GM21515 (cell line): ENCODE data around the gene EVI5L.
"Not testable (repeated sequence)": the region's sequence is repeated elsewhere in the genome, so short reads cannot be mapped to it uniquely, and the experiment has no call there.

ENCODE experiments used
- ATAC-seq: cut with Tn5 transposase; IDR thresholded peaks from one replicate; pipeline ENCODE4 v1.9.1; 2021; ENCODE audit not compliant: unreplicated experiment

The EVI5L gene

DNA sequence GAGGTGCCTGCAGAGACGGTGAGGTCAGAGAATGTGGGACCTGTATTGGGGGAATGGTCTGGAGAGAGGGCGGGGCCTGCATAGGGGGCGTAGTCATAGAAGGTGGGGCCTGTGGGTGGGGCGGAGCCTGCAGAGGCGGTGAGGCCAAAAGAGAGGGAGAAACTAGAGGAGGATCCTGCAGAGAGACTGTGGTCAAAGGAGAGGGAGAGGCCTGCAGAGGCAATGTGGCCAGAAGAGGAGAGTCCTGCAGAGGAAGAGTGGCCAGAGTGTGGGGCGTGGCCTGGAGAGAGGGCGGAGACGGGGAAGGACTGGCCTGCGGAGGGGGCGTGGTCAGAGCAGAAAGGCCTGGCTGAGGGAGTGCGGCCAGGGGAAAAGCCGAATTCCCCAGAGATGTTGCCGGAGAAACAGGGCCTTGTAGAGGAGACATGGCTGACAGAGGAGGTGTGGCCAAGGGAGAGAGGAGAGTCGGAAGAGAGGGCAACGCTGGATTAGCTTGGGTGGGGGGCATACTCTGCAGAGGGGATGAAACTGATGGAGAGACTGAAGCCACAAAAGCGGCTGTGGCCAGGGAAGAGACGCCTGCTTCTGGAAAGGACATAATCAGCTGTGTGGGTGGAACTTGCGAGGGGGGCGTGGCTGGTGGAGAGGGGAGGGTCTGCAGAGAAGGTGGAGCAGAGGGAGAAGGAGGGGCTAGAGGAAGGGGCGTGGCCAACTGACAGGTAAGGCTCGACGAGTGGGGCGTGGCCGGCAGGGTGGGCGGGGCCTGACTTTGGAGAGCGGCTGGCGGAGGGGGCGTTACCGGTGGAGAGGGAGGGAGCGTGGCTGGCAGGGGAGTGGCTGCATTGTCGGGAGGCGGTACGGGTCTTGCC lies 41.7 kb downstream of the EVI5L start:
- ATAC-seq, result no peak

DNA sequence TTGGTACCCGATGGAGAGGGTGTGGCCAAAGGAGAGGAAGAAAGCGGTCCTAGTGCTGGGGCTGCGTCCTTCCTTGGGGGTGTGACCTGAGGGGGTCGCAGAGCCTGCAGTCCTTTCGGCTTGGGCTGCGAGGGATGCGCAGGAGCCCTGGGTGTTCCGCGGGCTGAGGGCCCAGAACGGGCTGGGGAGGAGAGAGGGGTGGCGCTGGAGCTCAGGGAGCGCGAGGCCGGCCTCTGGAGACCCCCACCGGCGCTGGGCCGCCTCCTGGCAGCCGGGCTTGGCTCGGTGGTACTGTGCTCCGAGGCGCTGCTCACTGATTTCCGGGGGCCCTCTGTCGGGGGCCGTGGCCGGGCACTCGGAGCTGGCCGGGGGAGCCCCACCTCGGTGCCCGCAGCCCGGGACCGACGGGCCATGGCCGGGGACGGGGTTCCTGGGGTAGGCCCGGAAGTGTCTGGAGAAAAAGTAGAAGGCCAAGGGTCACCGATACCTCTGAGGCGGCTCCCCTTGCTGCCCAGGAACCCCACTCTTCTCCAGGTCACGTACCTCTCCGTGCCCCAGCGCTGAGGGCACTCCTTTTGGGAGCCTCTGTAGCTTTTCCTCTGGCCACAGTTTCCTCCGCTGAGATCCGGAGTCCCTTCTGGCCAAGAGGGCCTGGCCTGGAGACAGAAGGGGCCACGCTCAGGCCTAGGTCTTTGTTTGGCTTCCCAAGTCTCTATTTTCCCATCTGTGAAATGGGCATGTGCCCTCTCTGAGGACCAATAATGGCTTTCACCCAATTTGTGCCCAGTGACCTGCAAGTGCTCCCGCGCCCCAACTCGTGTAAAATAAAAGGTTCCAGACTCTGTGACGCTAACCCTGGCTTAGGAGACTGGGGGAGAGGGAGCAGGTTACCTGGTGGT lies 42.5 kb downstream of the EVI5L start:
- ATAC-seq, result no peak

DNA sequence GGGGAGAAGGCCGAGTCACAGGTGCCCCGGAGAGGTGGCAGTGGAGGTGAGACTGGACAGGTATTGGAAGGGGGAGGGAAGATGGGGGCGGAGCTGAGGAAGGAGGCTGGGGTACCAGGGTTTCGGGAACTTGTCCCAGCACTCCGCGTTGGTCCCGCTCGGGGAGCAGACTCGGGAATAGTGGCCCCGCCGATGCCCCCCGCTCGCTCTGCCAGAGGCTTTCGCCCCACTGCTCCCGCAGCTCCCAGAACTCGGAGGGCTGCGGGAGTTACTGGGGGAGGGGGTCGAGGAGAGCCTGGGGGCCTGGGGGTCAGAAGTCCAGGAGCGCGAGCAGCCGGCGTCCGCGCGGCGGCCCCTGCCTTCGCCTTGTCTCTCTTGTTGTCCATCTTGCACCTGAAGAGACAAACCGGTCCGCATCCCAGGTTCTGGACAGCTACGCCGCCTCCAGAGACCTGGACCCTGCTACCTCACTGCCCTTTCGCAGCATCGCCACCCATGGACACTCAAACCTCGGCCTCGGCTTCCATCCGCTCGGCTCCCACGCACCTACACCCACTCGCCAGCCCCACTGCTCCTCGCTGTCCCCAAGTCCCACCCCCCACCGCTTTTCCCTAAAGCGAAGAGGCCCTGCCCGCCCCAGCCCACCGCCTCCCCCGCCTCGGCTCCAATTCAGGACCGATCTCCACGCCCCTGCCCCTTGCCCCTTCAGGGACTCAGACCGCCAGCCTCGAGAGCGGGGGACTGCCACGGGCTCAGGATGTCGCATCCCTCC lies 43.5 kb downstream of the EVI5L start:
- ATAC-seq, result no peak

DNA sequence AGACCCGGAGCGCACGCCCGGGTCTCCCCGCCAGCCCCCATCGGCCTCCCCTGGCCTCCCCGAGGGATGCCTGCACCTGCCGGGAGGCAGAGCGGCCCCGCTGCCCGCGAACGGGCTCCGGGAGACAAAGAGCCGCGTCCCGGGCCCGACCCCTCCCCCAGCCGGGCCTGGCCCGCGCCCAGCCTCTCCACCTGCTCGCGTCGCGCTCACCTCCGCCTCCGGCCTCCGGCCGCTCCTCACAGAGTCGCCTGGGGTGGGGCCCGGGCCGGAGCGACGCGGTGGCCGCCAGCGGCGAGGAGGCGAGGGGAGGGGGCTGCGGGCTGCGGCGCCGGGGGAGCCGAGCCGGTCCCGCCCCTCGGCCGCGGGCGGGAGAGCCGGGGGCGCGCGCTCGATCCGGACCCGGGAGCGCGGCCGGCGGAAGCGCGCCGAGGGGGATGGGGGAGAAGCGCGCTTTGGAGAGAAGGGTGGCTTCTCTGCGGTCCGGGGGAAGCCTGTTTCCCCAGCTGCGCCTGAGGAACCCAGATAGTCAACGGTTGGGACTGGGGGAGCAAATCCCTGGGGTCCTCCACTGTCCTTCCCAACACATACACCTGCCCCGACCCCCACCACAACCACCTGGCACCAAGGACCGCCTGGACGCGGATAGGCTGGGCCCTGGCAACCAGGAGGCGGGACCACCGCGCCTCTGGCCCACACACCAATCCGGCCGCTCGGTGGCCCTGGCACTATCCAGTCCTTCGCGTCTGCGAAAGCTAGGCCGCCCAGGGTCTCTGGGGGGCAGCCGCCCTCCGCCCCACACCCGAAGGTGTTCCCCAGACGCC lies 44.3 kb downstream of the EVI5L start, which contains the start of gene PRR36:
Gene PRR36, minus strand, starts transcription at position 315 of the 821 bp plus-strand sequence. CDS start 701 bp downstream, outside the sequence.
- no peak for ATAC-seq

DNA sequence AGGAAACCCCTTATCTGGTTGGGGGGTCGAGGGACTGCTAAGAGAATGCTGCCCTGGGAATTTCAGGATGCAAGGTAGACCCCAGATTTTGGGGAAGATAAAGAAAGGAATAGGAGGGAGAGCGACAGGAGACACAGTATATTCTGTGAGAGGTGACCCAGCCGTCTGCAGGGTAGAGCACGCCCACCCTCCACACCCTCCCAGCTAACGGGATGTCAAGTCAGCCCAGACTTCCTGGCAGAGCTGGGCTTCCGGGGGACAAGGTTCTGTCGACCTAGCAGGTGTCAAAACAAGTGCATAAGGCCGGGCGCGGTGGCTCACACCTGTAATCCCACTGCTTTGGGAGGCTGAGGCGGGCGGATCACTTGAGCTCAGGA lies 44.9 kb downstream of the EVI5L start:
- no peak for ATAC-seq

DNA sequence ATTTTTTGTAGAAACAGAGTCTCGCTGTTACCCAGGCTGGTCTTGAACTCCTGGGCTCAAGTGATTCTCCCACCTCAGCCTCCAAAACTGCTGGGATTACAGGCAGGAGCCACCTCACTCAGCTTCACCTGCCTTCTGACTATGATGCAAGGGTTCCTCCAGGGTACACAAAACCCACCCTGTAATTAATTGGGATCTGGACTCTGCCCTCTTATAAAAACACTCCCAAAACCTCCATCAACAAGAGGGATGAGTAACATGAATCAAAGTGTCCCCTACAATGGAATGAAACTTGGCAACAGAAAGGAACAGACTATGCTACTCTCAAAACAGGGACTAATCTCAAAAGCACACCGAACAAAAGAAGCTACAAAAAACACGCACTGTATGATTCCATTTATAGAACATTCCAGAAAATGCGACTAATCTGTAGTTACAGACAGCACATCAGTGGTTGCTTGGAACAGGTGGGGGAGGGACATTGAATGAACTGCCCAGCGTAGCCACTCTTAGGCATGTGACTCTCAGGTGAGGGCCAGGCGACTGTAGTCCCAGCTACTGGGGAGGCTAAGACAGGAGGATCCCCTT lies 47.3 kb downstream of the EVI5L start:
- no peak for ATAC-seq

DNA sequence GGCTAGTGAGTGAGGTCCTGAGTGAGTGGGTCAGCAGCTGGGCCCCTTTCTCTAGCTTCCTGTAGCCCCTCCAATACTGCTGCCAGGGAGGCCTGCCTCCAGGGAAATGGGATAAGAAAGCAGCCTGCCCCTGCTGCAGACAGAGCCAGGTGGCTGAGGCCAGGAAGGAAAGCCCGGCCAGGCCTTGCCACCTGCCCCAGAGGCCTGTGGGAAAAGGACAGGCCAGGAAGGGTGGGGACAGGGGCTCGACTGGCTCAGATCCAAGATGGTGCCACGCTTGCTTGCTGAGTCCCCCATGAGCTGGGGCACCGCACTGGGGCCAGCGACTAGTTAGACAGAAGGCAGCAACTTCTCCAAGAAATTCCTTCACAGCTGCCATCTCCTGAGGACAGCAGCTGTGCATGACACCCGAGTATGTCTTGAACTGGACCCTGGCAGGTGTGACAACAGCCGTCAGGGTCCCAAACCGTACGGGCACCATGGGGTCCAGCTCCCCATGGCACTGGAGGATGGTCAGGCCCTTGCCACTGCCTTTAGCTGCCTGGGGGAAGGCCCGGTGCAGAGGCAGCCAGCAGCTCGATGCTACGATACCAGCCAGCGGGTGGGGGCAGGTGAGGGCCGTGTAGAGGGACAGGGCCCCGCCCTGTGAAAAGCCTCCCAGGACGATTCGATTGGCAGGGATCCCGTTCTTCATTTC lies 49.2 kb downstream of the EVI5L start:
- ATAC-seq, result no peak

DNA sequence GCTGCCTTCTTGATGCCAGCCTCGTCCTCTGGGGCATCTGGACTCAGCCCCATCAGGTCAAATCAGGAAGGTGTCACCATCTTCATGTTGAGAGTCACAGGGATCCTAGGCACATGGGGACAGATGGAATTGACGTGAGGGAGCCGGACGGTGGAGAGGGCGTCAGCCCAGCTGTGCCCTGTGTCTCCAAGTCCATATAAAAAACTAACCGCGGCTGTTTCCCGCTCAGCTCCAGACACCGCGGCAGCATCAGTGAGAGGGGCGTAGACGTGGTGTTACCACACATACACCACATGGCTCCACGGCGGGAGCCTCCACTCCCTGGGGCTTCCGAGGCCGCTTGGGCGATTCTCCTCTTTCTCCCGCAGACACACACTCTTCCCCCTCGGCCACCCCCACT lies 49.8 kb downstream of the EVI5L start:
- ATAC-seq, result no peak

DNA sequence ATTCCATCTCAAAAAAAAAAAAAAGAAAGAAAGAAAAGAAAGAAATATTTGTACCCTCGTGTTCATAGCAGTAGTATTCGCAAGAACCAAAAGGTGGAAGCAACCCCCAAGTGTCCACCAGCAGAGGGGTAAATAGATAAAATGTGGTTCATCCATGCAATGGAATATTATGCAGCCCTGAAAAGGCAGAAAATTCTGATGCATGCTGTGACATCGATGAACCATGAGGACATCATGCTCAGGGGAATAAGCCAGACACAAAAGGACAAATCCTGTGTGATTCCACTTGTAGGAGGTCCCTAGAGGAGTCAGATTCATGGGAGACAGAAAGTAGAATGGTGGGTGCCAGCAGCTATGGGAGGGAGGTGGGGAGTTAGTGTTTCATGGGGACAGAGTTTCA lies 51.9 kb downstream of the EVI5L start:
- no peak for ATAC-seq

DNA sequence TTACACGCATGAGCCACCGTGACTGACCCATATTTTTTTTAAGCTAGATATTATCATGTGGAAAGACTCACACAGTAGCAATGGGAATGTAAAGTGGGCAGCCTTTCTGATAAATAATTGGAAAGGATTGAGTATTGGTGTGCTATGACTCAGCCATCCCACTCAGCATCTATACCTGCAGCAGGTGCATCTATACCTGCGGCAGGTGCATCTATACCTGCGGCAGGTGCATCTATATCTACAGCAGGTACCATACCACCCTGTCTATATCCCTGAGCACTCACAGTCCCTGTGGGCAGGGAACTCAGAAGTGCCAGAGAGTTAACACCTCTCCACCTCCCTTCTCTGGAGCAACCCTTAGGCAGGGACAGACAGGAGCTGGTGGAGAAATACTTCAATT lies 53.1 kb downstream of the EVI5L start:
- ATAC-seq, result no peak

DNA sequence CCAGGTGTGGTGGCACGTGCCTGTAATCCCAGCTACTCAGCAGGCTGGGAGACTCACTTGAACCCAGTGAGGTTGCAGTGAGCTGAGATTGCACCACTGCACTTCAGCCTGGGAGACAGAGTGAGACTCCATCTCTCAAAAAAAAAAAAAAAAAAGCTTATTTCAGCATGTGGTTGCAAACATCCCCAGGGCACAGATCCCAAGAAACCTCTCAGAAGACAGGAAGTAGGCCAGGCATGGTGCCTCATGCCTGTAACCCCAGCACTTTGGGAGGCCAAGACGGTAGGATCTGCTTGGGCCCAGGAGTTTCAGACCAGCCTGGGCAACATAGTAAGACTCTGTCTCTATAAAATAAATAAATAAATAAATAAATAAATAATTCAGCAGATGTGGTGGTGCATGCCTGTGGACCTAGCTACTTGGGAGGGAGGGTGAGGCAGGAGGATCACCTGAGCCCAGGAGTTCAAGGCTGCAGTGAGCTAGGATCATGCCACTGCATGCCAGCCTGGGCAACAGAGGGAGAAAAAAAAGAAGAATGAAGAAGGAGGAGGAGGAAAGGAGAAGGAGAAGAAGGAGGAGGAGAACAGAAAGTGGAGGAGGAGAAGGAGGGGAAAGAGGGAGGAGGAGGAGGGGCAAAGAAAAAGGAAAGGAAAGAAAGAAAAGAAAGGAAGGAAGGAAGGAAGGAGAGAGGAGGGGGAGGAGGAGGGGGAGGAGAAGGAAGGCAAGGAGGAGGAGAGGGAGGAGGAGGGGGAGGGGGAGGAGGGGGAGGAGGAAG lies 54.0 kb downstream of the EVI5L start:
- ATAC-seq, result no peak

DNA sequence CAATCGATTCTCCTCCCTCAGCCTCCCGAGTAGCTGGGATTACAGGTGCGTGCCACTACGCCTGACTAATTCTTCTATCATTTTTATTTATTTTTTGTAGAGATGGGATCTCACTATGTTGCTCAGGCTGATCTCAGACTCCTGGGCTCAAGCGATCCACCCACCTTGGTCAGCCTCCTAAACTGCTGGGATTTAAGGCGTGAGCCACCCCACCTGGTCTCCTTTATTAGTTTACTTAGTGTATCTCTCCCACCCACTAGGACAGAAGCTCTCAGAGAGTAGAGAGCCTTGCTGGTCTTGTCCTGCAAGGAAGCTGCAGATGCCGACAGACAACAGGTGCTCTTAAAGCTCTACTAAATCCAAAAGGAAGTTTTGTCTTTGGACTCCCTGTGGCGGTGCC lies 55.8 kb downstream of the EVI5L start:
- ATAC-seq, result no peak

DNA sequence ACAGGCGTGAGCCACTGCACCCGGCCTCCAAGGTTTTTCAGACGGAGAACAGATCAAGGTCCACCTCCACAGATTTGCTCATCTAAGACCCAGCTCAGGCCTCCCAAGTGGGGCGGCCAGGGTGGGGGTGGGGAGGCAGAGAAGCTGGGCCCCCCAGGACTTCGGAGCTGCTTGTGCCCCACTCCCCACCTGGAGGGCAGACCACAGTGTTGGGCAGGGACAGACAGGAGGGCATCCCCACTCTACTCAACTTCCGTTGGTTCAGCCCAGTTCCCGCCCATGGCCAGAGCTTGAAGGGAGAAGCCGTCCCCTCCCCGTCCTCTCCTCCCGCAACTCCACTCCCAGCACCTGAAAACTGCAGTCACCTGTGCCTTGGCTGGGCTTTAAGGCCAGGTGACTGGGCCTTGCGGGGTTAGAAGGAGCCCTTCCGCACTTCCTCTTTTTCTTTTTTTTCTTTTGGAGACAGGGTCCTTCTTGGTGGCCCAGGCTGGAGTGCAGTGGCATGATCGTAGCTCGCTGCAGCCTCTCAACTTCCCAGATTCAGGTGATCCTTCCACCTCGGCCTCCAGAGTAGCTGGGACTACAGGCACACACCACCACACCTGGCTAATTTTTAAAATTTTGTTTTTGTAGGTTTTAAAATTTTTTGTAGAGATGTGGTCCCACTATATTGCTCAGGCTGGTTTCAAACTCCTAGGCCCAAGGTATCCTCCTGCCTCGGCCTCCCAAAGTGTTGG lies 57.6 kb downstream of the EVI5L start:
- ATAC-seq, result no peak

DNA sequence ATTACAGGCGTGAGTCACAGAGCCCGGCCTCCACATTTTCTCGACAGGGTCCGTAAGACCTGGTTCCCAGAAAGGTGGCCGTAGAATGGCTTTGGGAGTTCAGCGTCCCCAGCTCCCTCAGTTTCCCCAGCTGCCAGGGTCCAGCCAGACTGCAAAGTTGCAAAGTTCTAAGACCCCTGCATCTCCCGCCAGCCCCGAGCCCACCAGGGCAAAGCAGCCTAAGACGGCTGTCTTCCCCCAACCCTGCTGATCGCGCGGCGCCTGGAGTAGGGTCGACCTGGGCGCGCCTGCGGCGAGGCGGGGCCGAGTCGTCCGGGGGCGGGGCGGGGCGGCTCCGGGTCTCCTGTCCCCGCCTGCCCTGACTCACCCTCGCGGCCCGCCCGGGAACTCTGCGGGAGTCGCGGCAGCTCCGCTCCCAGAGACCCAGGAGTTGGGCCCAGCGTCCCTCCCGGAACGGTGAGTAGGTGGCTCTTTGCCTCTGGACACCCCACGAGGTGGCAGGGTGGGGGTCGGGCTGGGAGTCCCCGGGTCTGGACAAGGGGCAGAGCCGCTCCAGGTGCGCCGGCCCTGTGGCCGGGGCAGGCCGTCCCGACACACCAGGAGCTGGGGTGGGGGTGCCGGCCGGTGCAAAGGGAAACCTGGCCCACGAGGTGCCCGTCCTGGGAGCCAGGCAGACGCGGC lies 58.3 kb downstream of the EVI5L start, which contains the start of gene LRRC8E:
Gene LRRC8E, plus strand, starts transcription at position 366 of the 681 bp plus-strand sequence. CDS start 7,094 bp downstream, outside the sequence.
- no peak for ATAC-seq

DNA sequence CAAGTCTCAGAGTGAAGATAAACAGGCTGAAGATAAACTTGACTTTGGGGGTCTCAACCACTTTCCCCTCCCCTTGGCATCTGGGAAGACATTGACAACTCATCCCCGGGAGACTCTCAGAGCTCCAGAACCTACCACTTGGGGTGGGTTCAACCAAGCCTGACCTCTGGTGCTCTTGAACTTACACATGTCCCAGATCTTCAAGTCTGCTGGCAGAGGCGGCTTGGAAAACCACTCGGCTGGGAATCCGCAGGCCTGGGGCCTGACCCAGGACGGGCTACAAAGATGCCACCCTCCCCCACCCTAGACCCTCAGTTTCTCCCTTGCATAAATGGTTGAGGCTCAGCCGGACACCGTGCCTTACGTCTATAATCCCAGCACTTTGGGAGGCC lies 58.8 kb downstream of the EVI5L start:
- ATAC-seq, result no peak

DNA sequence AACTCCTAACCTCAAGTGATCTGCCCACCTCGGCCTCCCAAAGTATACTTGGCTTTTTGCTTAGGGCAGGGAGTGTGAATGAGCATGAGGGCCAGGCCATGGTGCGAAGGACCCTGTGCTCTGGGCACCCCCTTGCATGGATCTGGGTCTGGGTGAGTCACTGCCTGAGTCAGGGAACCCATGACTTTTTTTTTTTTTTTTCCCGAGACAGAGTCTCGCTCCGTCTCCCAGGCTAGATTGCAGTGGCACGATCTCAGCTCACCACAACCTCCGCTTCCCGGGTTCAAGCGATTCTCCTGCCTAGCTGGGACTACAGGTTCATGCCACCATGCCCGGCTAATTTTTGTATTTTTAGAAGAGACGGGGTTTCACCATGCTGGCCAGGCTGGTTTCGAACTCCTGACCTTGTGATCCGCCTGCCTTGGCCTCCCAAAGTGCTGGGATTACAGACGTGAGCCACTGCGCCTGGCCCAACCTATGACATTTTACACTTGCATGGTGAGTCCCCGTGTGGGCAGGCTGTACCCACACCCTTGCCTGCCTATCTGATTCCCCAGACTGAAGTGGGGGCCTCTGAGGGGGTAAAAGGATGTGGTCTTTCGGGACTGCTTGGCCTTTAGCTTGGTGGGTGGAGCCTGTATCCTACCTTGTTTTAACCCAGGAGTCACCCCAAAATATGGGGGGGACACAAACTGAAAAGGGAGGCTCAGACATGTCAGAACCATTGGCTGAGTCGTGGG lies 63.5 kb downstream of the EVI5L start:
- ATAC-seq, result not testable (repeated sequence)
